GM12891 (cell line): ENCODE measurements around the gene IKZF1.

Experiments used
- PAX5 ChIP-seq: IDR thresholded peaks from 2 replicates; pipeline ENCODE4 v1.6.1; 2011; ENCODE audit warnings: low read length, moderate library complexity, mild to moderate bottlenecking; ENCODE audit not compliant: insufficient read depth, severe bottlenecking
- POLR2A ChIP-seq: IDR thresholded peaks from 2 replicates; pipeline ENCODE4 v1.6.1; 2011; ENCODE audit warnings: low read depth, low read length, control low read depth
- POLR2AphosphoS5 ChIP-seq: IDR thresholded peaks from 2 replicates; pipeline ENCODE4 v1.6.1; 2011; ENCODE audit warnings: low read depth, low read length, control low read depth
- POU2F2 ChIP-seq: IDR thresholded peaks from 2 replicates; pipeline ENCODE4 v1.6.1; 2011; ENCODE audit warnings: low read depth, mild to moderate bottlenecking, control low read depth, low read length, moderate library complexity
- SPI1 ChIP-seq: IDR thresholded peaks from 2 replicates; pipeline ENCODE4 v1.6.1; 2011; ENCODE audit warnings: low read depth, low read length, control low read depth
- TAF1 ChIP-seq: IDR thresholded peaks from 2 replicates; pipeline ENCODE4 v1.6.1; 2011; ENCODE audit warnings: low read depth, low read length, control low read depth

DNA sequence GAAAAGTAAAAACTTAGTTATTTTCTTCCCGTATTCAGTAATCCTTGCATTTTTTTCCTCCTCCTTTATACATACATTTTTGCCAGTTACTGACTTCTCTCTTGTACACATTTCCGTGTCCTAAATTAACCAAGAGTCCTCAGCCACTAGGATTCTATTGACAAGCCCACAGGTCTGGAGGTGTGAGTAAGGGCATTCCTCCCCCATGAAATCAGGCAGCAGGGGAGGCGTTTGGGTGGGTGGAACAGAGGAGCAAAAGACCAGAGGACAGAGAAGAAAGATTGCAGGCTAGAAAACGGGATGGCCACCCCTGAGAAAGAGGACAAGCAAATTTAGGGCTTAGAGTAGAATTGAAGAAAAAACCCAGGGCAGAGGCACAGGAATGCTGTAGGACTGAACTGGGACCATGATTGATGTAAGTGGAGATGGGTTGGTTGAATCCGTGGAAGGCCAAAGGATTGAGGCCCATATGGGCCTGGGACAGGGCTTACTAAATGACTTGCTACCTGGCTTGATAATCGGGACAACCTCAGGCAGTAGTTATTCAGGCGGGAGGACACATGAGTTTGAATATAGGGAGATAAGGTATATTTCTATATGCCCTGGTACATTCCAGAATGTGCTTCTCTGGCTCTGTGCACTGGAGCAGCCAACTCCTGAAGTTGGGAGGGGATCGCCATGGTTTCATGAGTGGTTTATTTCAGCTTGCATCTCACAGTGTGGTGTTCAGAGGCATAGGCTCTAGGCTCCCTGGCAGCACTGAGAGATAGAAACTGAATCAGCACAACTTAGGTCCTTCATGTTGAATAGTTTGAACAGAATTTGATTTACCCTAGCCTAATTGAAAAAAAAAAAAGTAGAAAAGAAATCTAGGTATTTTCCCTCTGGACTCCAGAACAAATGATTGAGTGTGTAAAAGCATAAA is 28.0 kb downstream of the IKZF1 start:
- TF ChIP-seq TAF1 (no peak), SPI1 (no peak), POLR2AphosphoS5 (no peak), POLR2A (no peak), PAX5 (no peak), POU2F2 (no peak)
